GM18861 (cell line): Measurements from ENCODE around the gene SPRED3.

ENCODE experiments used
- ATAC-seq: cut with Tn5 transposase; IDR thresholded peaks from one replicate; pipeline ENCODE4 v1.9.1; 2021; ENCODE audit not compliant: unreplicated experiment

SPRED3 gene

DNA sequence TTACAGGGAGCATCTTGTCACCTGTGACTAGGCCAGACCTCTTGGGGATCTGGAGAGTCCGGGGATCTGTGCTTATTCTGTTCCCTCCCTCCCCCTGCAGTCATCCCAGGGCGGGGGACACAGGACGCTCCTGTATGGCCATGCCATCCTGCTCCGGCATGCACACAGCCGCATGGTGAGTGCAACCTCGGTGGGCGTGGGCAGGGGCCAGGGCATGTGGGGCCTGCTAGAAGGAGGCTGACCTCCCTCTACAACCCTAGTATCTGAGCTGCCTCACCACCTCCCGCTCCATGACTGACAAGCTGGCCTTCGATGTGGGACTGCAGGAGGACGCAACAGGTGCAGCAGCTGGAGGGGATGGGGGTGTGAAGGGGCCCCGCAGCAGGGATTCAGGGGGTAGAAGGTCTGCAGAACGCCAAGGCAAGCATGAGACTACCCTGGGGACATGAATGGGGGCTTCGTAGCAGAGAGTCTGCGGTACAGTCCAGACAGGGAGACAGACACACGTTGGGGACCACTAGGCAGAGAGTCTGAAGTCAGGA is 55.0 kb downstream of the SPRED3 start:
- no peak for ATAC-seq

DNA sequence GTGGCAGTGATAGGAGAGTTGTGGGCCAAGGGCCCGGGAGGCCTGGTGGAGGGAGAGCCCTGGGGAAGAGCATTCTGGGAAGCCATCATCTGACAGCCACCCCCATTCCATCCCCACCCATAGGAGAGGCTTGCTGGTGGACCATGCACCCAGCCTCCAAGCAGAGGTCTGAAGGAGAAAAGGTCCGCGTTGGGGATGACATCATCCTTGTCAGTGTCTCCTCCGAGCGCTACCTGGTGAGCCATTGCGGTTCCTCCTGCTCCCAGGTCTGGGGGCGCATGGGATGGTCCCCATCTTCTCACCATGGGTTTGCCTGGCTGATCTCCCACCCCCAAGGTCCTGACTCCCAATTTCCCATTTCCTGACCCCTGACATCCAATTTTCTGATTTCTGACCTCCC is 55.5 kb downstream of the SPRED3 start:
- no peak for ATAC-seq

DNA sequence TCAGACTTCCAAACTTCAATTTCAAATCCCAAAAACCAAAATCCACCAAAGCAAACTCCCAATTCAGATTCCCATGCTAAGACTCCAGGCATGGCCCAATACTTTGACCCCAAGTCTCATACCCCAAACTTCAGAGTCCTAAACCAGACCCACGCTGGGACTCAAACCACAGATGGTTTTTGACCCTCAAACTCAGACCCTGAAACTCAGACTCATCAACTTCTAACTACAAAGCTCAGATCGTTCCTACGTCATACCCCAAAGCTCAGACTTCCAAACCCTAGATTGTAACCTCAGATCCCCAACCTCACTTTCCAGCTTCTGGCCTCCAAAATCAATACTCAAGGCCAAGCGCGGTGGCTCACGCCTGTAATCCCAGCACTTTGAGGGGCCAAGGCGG is 56.9 kb downstream of the SPRED3 start:
- ATAC-seq = no peak

DNA sequence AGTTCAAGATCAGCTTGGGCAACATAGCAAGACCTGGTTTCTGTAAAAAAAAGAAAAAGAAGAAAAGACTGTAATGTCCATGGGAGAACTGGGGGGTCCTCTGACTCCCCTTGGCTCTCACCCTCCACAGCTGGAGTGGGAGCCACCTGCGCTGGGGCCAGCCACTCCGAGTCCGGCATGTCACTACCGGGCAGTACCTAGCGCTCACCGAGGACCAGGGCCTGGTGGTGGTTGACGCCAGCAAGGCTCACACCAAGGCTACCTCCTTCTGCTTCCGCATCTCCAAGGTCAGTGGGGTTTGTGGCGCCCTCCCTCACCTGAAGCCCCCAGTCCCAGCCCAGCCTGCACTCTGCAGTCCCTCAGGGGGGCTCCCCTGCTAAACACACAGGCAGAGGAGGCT is 59.7 kb downstream of the SPRED3 start:
- ATAC-seq = no peak
